Keratinocyte (primary cell): ENCODE data around the gene RNU5B-1. TPM values are rescaled to one million over a fixed set of nuclear protein-coding genes. Genes with fewer than 3 reads are reported as not detected.

Experiments used
- DNase-seq: peaks from one replicate; pipeline ENCODE4 v3.0.0-alpha.2; 2011; ENCODE audit warnings: low read depth, missing footprints, low spot score
- FAIRE-seq: peaks from 2 replicates; lab custom pipeline; 2011; peaks lifted over from hg19 to GRCh38; lab: Jason Lieb, UNC
- H2AFZ ChIP-seq: 2 replicates; pipeline ENCODE4 v1.6.0; 2012; ENCODE audit warnings: low read length, control low read depth, inconsistent platforms; ENCODE audit not compliant: control insufficient read depth
- H3K27ac ChIP-seq: 2 replicates; pipeline ENCODE4 v1.5.1; 2011; ENCODE audit warnings: low read length; ENCODE audit not compliant: control insufficient read depth, insufficient read depth
- H3K27me3 ChIP-seq: 3 replicates; pipeline ENCODE4 v1.6.0; 2011; ENCODE audit warnings: low read length; ENCODE audit not compliant: control insufficient read depth, insufficient read depth; ENCODE audit errors: extremely low read depth
- H3K36me3 ChIP-seq, 2 experiments: 2 replicates in 1 of 2; 3 replicates in 1 of 2; pipeline ENCODE4 v1.5.1; 2011; ENCODE audit warnings: low read length in 2 of 2, mild to moderate bottlenecking in 1 of 2; ENCODE audit not compliant: control insufficient read depth in 2 of 2, insufficient read depth in 2 of 2; ENCODE audit errors: extremely low read depth in 1 of 2
- H3K4me1 ChIP-seq: 3 replicates; pipeline ENCODE4 v1.5.1; 2011; ENCODE audit warnings: low read length; ENCODE audit not compliant: control insufficient read depth, insufficient read depth; ENCODE audit errors: extremely low read depth
- H3K4me2 ChIP-seq: 3 replicates; pipeline ENCODE4 v1.6.0; 2011; ENCODE audit warnings: low read depth, low read length; ENCODE audit not compliant: control insufficient read depth, insufficient read depth; ENCODE audit errors: extremely low read depth
- H3K4me3 ChIP-seq, 3 experiments: fragments of 200-600 bp in 1 of 3; sonication (generic) in 1 of 3; 2 replicates in 2 of 3; 3 replicates in 1 of 3; pipeline ENCODE4 v1.5.1; 2011 to 2016; ENCODE audit warnings: low read length in 3 of 3, mild to moderate bottlenecking in 3 of 3, control low read depth in 2 of 3, inconsistent platforms in 1 of 3, low read depth in 1 of 3, mixed read lengths in 1 of 3, mixed run types in 1 of 3, moderate library complexity in 1 of 3; ENCODE audit not compliant: control insufficient read depth in 2 of 3, insufficient read depth in 2 of 3; ENCODE audit errors: extremely low read depth in 1 of 3
- H3K79me2 ChIP-seq: 2 replicates; pipeline ENCODE4 v1.6.0; 2012; ENCODE audit warnings: low read length; ENCODE audit not compliant: control insufficient read depth, insufficient read depth
- H3K9ac ChIP-seq: 3 replicates; pipeline ENCODE4 v1.6.0; 2011; ENCODE audit warnings: low read length; ENCODE audit not compliant: control insufficient read depth, insufficient read depth; ENCODE audit errors: extremely low read depth
- H3K9me1 ChIP-seq: 3 replicates; pipeline ENCODE4 v1.6.0; 2011; ENCODE audit warnings: low read length; ENCODE audit not compliant: control insufficient read depth, insufficient read depth; ENCODE audit errors: extremely low read depth
- H3K9me3 ChIP-seq: 2 replicates; pipeline ENCODE4 v1.5.1; 2012; ENCODE audit warnings: low read depth, low read length; ENCODE audit not compliant: control insufficient read depth
- H4K20me1 ChIP-seq: 3 replicates; pipeline ENCODE4 v1.6.0; 2011; ENCODE audit warnings: low read length; ENCODE audit not compliant: control insufficient read depth, insufficient read depth; ENCODE audit errors: extremely low read depth
- EZH2 ChIP-seq: IDR thresholded peaks from one replicate; pipeline ENCODE4 v1.6.1; 2012; ENCODE audit warnings: inconsistent platforms, mild to moderate bottlenecking, low read length, moderate library complexity
- dilution Hi-C: fragments of 300-500 bp; cut with MboI; formaldehyde crosslinking; loops from one replicate; pipeline ENCODE4 v1.7.0; 2020; ENCODE audit warnings: low sequenced_read_pairs; ENCODE audit not compliant: extremely low pct_ligation_motif_present
- polyA plus RNA-seq, 5 experiments: library from polyadenylated mRNA; depleted of rRNA in 3 of 5; stranded (reverse) in 3 of 5; stranded (forward) in 1 of 5; unstranded in 1 of 5; fragments of >200 nt; gene quantifications; 1 replicate in 1 of 5; 2 replicates in 3 of 5; 3 replicates in 1 of 5; pipeline versions ENCODE4 v1.2.1 to v1.2.3, GENCODE V29; 2011 to 2012; ENCODE audit warnings: missing spikeins in 2 of 5, low read depth in 1 of 5, low replicate concordance in 1 of 5
- TF ChIP-seq, protein P1 (sequence below), 3 experiments: IDR thresholded peaks in 1 of 3; conservative IDR thresholded peaks in 1 of 3; optimal IDR thresholded peaks in 1 of 3; 2 replicates in 2 of 3; 3 replicates in 1 of 3; pipeline versions ENCODE3 to v1.5.1; 2011; ENCODE audit warnings: low read length in 3 of 3, mild to moderate bottlenecking in 3 of 3, moderate library complexity in 2 of 3, control low read depth in 1 of 3, inconsistent platforms in 1 of 3; ENCODE audit not compliant: insufficient read depth in 2 of 3; ENCODE audit errors: extremely low read depth in 1 of 3

RNU5B-1 gene
- polyA plus RNA-seq, 1 donor (not counting 4 experiments of a cell fraction or from before 2014, with no cell fraction given), result not detected

DNA sequence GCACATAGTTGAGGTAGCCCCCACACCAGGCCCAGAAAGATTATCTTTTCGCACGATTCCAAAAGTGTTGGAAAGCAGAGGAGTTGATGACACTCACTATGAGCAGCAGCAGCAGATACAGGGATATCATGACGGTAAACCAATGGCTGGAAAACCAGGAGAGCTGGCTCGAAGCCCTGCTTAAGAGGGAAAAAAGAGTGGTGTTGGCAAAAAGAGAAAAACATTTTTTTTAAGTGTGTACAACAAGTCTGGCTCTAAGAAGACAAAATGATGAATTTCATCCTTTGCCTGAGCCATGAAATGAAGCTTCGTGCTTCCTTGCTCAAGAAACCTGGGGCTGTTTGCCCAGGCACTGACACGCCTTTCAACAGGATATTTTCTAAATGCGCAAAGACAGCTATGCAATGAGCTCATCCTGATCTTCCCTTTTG lies 45.1 kb upstream of the RNU5B-1 start:
- H3K4me1 ChIP-seq, result no peaks in the 10 kb centered on the region
- no peak overlapping the region for H2AFZ ChIP-seq
- H3K9me3 ChIP-seq, result no peaks in the 10 kb centered on the region
- H3K27ac ChIP-seq, result no peak overlapping the region
- H3K36me3 ChIP-seq, result peaks cover 0 to 6% of the 10 kb centered on the region in 2 experiments
- no peaks in the 10 kb centered on the region for H3K27me3 ChIP-seq
- H3K79me2 ChIP-seq, result no peaks in the 10 kb centered on the region
- no peaks in the 10 kb centered on the region for H3K9me1 ChIP-seq
- dilution Hi-C loops, result no loop called here
- H3K9ac ChIP-seq, result no peak overlapping the region
- FAIRE-seq, result no peak
- H3K4me2 ChIP-seq, result no peak overlapping the region
- DNase-seq, result no peak
- no peak overlapping the region for H3K4me3 ChIP-seq
- no peaks in the 10 kb centered on the region for H4K20me1 ChIP-seq
- no peak for TF ChIP-seq EZH2

GRCh38 chr15:65260968-65261367 lies 43.5 kb upstream of the RNU5B-1 start:
- Histone ChIP-seq H3K4me1 (no peaks in the 10 kb centered on the region), H3K9me1 (no peaks in the 10 kb centered on the region), H2AFZ (no peak overlapping the region), H3K36me3 (peaks cover 0 to 6% of the 10 kb centered on the region in 2 experiments), H3K4me2 (no peak overlapping the region), H3K79me2 (no peaks in the 10 kb centered on the region), H3K27me3 (no peaks in the 10 kb centered on the region), H3K4me3 (no peak overlapping the region), H3K9me3 (no peaks in the 10 kb centered on the region), H3K9ac (no peak overlapping the region), H4K20me1 (no peaks in the 10 kb centered on the region), H3K27ac (no peak overlapping the region)
- dilution Hi-C loops, result no loop called here
- no peak for FAIRE-seq
- TF ChIP-seq, protein P1, sequence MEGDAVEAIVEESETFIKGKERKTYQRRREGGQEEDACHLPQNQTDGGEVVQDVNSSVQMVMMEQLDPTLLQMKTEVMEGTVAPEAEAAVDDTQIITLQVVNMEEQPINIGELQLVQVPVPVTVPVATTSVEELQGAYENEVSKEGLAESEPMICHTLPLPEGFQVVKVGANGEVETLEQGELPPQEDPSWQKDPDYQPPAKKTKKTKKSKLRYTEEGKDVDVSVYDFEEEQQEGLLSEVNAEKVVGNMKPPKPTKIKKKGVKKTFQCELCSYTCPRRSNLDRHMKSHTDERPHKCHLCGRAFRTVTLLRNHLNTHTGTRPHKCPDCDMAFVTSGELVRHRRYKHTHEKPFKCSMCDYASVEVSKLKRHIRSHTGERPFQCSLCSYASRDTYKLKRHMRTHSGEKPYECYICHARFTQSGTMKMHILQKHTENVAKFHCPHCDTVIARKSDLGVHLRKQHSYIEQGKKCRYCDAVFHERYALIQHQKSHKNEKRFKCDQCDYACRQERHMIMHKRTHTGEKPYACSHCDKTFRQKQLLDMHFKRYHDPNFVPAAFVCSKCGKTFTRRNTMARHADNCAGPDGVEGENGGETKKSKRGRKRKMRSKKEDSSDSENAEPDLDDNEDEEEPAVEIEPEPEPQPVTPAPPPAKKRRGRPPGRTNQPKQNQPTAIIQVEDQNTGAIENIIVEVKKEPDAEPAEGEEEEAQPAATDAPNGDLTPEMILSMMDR (optimal IDR thresholded peaks at IDR 0.05 in 1 of 3, IDR thresholded peaks at IDR 0.05 in 1 of 3, conservative IDR thresholded peaks at IDR 0.05 in 1 of 3; ENCODE audit: extremely low read depth in 1 of 3, insufficient read depth in 2 of 3, low read length in 3 of 3), result no peak
- no peak for TF ChIP-seq EZH2
- DNase-seq, result no peak

- no peaks in the 10 kb centered on the region for H3K27me3 ChIP-seq
- no peak overlapping the region for H3K27ac ChIP-seq
- H4K20me1 ChIP-seq, result no peaks in the 10 kb centered on the region
- H3K36me3 ChIP-seq, result peaks cover 0 to 6% of the 10 kb centered on the region in 2 experiments
- TF ChIP-seq, protein P1 (optimal IDR thresholded peaks at IDR 0.05 in 1 of 3, IDR thresholded peaks at IDR 0.05 in 1 of 3, conservative IDR thresholded peaks at IDR 0.05 in 1 of 3; ENCODE audit: extremely low read depth in 1 of 3, insufficient read depth in 2 of 3, low read length in 3 of 3), result no peak
- no peaks in the 10 kb centered on the region for H3K9me3 ChIP-seq
- H3K4me2 ChIP-seq, result no peak overlapping the region
- H3K4me1 ChIP-seq, result no peaks in the 10 kb centered on the region
- DNase-seq, result no peak
- no peaks in the 10 kb centered on the region for H3K79me2 ChIP-seq
- H3K4me3 ChIP-seq, result no peak overlapping the region
- dilution Hi-C loops, result no loop called here
- no peak overlapping the region for H2AFZ ChIP-seq
- no peak for FAIRE-seq
- no peaks in the 10 kb centered on the region for H3K9me1 ChIP-seq
- H3K9ac ChIP-seq, result no peak overlapping the region
Measured at GRCh38 chr15:65263313-65263712, 41.2 kb upstream of the RNU5B-1 start.
